Stimulated activated CD4-positive, alpha-beta T cell treated with anti-CD3 and anti-CD28 coated beads, Interleukin-1b, Interleukin-23, amount 100 ng/mL, for 24 hours (primary cell): ENCODE data around the gene SPAG16.

Experiments used
- DNase-seq, 4 experiments: peaks; one replicate each; pipeline ENCODE4 v3.0.0-alpha.2; 2020; ENCODE audit warnings: low read depth in 4 of 4, low spot score in 1 of 4

The SPAG16 gene

GRCh38 chr2:213537579-213537978 is 253.3 kb downstream of the SPAG16 start:
- DNase-seq = no peak

- no peak for DNase-seq
Observed at GRCh38 chr2:213544940-213545339, 260.7 kb downstream of the SPAG16 start.

GRCh38 chr2:213545481-213545880 is 261.2 kb downstream of the SPAG16 start:
- no peak for DNase-seq

- DNase-seq = no peak
Observed at GRCh38 chr2:213545964-213546475, 261.8 kb downstream of the SPAG16 start.

- no peak for DNase-seq
Observed at GRCh38 chr2:213551526-213551925, 267.3 kb downstream of the SPAG16 start.

- no peak for DNase-seq
Observed at GRCh38 chr2:213559053-213559452, 274.8 kb downstream of the SPAG16 start.

- no peak for DNase-seq
Observed at GRCh38 chr2:213561759-213562158, 277.5 kb downstream of the SPAG16 start.

GRCh38 chr2:213562539-213563180 is 278.4 kb downstream of the SPAG16 start:
- no peak for DNase-seq

- no peak for DNase-seq
Observed at GRCh38 chr2:213566846-213567245, 282.6 kb downstream of the SPAG16 start.

GRCh38 chr2:213609570-213610170 is 325.4 kb downstream of the SPAG16 start:
- no peak for DNase-seq

- no peak for DNase-seq
Observed at GRCh38 chr2:213627054-213627710, 342.9 kb downstream of the SPAG16 start.

- no peak for DNase-seq
Observed at GRCh38 chr2:213627835-213628460, 343.7 kb downstream of the SPAG16 start.

- DNase-seq = no peak
Observed at GRCh38 chr2:213640738-213641425, 356.6 kb downstream of the SPAG16 start.

GRCh38 chr2:213644926-213645325 is 360.7 kb downstream of the SPAG16 start:
- DNase-seq = no peak

GRCh38 chr2:213649176-213649575 is 364.9 kb downstream of the SPAG16 start:
- DNase-seq = no peak

GRCh38 chr2:213664817-213665216 is 380.6 kb downstream of the SPAG16 start:
- DNase-seq = no peak

- DNase-seq = no peak
Observed at GRCh38 chr2:213669657-213670056, 385.4 kb downstream of the SPAG16 start.

- no peak for DNase-seq
Observed at GRCh38 chr2:213678437-213679218, 394.4 kb downstream of the SPAG16 start.

GRCh38 chr2:213679894-213680293 is 395.6 kb downstream of the SPAG16 start:
- DNase-seq = no peak

GRCh38 chr2:213682276-213682675 is 398.0 kb downstream of the SPAG16 start:
- no peak for DNase-seq
